ENCODE data around the gene CAMK1G. TPM values are rescaled to one million over a fixed set of nuclear protein-coding genes. Genes with fewer than 3 reads are reported as not detected.

Gene CAMK1G
- total RNA-seq, 1 donor = 0.90 TPM

- no peak overlapping the region for H3K4me3 ChIP-seq (ENCODE audit: low read depth, low read length)
- no peak for DNase-seq (ENCODE audit: low read depth)
- TF ChIP-seq, protein P1, sequence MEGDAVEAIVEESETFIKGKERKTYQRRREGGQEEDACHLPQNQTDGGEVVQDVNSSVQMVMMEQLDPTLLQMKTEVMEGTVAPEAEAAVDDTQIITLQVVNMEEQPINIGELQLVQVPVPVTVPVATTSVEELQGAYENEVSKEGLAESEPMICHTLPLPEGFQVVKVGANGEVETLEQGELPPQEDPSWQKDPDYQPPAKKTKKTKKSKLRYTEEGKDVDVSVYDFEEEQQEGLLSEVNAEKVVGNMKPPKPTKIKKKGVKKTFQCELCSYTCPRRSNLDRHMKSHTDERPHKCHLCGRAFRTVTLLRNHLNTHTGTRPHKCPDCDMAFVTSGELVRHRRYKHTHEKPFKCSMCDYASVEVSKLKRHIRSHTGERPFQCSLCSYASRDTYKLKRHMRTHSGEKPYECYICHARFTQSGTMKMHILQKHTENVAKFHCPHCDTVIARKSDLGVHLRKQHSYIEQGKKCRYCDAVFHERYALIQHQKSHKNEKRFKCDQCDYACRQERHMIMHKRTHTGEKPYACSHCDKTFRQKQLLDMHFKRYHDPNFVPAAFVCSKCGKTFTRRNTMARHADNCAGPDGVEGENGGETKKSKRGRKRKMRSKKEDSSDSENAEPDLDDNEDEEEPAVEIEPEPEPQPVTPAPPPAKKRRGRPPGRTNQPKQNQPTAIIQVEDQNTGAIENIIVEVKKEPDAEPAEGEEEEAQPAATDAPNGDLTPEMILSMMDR (IDR thresholded peaks at IDR 0.05; ENCODE audit: insufficient read depth, low read length) = no peak
These were observed 28.5 kb downstream of the CAMK1G start for GRCh38 chr1:209611771-209612570.

DNA sequence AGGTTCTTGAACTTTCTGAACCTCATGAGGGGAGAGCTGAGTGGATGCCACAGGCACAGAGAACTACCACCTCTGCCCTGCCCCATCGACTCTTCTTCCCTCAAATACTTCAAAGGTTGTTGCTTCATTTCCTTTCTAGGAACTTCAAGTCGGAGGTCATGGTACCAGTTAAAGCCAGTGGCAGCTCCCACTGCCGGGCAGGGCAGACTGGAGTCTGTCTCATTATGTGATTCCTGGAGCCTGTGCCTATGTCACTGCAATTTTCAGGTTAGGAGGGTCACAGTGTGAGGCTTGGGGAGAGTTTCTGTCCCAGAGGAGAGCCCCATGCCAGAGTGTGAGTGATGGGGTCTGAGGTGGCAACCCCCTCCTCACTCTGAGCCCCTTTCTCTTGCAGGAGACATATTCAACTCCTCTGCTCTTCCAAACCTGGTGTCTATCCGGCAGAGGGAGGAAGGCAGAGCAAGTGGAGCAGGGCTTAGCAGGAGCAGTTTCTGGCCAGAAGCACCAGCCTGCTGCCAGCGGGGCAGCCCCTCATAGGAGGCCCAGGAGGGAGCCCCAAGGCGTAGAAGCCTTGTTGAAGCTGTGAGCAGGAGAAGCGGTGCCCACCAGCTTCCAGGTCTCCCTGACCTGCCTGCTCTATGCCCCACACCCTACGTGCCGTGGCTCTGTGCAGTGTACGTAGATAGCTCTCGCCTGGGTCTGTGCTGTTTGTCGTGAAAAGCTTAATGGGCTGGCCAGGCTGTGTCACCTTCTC lies 29.3 kb downstream of the CAMK1G start:
- TF ChIP-seq, protein P1 (IDR thresholded peaks at IDR 0.05; ENCODE audit: insufficient read depth, low read length) = no peak
- DNase-seq (ENCODE audit: low read depth) = no peak

DNA sequence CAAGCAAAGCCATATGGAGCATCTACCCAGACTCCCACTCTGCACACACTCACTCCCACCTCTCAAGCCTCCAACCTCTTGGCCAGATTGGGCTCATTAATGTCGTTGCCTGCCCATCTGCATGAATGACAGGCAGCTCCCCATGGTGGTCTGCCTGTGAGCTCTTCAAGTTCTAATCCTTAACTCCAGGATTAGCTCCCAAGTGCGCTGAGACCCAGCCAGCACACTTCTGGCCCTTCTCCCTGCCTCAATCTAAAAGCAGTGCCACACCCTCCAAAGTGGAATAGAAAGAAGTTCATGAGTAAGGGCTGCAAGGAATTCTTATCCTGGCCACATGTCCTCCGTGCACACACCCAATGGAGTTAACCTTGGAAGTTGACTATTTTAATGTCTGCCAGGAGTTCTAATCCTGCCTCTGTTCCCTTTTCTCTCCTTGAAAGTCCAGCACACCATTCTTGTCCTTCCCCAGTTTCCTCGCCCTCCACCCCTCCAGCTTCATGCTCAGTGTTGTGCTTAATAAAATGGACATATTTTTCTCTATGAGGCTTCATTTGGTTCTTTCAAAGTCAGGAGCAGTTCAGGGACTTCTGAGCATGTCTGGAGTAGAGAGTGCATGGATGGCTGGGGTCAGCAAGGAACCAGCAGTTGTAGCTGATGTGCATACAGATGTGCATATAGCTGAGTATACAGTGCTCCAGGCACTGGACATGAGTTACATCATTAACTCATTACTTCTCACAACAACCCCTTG lies 30.1 kb downstream of the CAMK1G start:
- TF ChIP-seq, protein P1 (IDR thresholded peaks at IDR 0.05; ENCODE audit: insufficient read depth, low read length) = no peak
- DNase-seq (ENCODE audit: low read depth) = peak; percentile 56
- no peak overlapping the region for H3K4me3 ChIP-seq (ENCODE audit: low read depth, low read length)

More for the DNA sequence above, 29.3 kb downstream of the CAMK1G start:
- H3K4me3 ChIP-seq (ENCODE audit: low read depth, low read length) = no peak overlapping the region

GRCh38 chr1:209614151-209614420 lies 30.6 kb downstream of the CAMK1G start:
- DNase-seq (ENCODE audit: low read depth) = no peak
- no peak overlapping the region for H3K4me3 ChIP-seq (ENCODE audit: low read depth, low read length)
- TF ChIP-seq, protein P1 (IDR thresholded peaks at IDR 0.05; ENCODE audit: insufficient read depth, low read length) = no peak

DNA sequence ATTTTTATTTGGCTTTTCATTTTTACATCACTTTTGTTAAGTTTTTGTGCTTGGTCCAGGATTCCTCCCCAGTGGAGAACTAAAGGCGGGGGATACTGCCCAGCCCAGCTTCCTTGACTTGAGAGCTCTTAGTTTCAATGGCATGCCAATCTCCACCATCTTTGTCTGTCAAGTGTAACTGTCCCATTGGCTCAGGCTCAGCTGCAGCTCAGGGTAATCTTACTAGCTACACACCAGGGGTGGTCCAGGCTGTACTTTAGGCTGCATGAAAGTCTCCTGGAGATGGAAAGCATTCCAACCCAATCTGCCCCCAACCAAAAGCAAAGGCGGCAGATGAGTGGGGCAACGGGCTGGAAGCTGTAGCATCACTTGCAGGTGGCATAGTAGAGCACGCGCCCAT lies 31.4 kb downstream of the CAMK1G start:
- TF ChIP-seq, protein P1 (IDR thresholded peaks at IDR 0.05; ENCODE audit: insufficient read depth, low read length) = no peak
- no peak for DNase-seq (ENCODE audit: low read depth)
- H3K4me3 ChIP-seq (ENCODE audit: low read depth, low read length) = no peak overlapping the region

DNA sequence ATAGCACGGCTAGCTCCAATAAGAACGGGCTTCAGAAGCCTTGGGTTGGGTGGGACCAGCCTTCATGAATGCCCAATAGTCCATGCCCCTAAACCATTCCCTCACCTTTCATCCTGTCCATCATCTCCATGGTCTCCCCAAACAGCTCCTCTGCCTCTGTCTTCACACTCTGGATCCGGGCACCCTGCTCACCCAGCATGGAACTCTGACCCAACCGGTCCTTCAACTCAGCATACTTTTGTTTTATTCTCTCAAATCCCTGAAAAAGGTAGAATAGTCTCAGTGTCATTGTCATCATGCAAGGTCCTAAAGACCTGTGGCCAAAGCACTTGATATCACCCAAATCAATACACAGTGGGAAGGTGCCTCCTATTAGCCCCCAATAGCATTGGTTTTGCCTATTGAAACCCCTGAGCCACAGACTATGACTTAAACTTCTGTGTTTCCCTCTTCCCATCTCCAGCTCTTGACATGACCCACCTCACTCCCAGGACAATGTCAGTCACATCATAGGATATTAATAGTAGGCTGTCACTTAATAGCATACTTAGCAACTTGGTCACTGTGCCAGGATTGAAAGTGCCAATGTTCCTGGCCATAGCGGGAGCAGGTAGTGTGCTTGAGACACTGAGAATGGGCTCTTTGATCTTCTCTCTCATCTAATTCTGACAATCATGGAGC lies 33.0 kb downstream of the CAMK1G start:
- DNase-seq (ENCODE audit: low read depth) = no peak
- TF ChIP-seq, protein P1 (IDR thresholded peaks at IDR 0.05; ENCODE audit: insufficient read depth, low read length) = no peak
- H3K4me3 ChIP-seq (ENCODE audit: low read depth, low read length) = no peak overlapping the region

Data from fibroblast of the aortic adventitia (primary cell).